ENCODE results near the gene GOLGA7B.

GRCh38 chr10:97919012-97919411 lies 69.4 kb downstream of the GOLGA7B start:
- TF ChIP-seq GATA3 (IDR thresholded peaks at IDR 0.05; ENCODE audit: low read depth, low read length): no peak
- TF ChIP-seq GATA2 (IDR thresholded peaks at IDR 0.05; ENCODE audit: low read depth, low read length): no peak
